HCT116 (cell line): ENCODE measurements around the gene ITGA2B. TPM values are rescaled to one million over a fixed set of nuclear protein-coding genes. Genes with fewer than 3 reads are reported as not detected.

Experiments used
- ATAC-seq: fragments of 200-7000 bp; cut with Tn5 transposase; 2 replicates; pipeline ENCODE4 v1.9.1; 2020; ENCODE audit warnings: mild to moderate bottlenecking, moderate library complexity
- BruUV-seq: library from RNA; stranded (reverse); fragments of 400-500 nt; replicated peaks from 2 replicates; lab custom pipeline; 2021; lab: Mats Ljungman, UMichigan
- CTCF ChIA-PET: fragments of 300-600 bp; sonication (Branson Sonifier 250); formaldehyde crosslinking; loops from one replicate; lab custom pipeline; 2021; ENCODE audit warnings: antibody characterized with exemption; lab: Charles Lee
- POLR2A ChIA-PET: fragments of 300-600, 350-600 bp; sonication (Branson Sonifier 250); formaldehyde crosslinking; loops from one replicate; lab custom pipeline; 2021; ENCODE audit warnings: antibody characterized with exemption; lab: Charles Lee
- RAD21 ChIA-PET, 2 experiments: fragments of 300-600 bp; sonication (Branson Sonifier 250); formaldehyde crosslinking; loops; one replicate each; lab custom pipeline; 2023; ENCODE audit warnings: low total read pairs in 2 of 2; ENCODE audit not compliant: uncharacterized antibody in 2 of 2, unreplicated experiment in 2 of 2, low non-redundant PET in 1 of 2; lab: Charles Lee
- DNase-seq: peaks from one replicate; pipeline ENCODE4 v3.0.0-alpha.2; 2010; ENCODE audit warnings: low read depth, low spot score
- H2AFZ ChIP-seq: fragments of 200-600 bp; shearing (Covaris generic), sonication (generic); 2 replicates; pipeline ENCODE4 v1.6.1; 2017; ENCODE audit warnings: low read depth, mixed run types, mixed read lengths, antibody characterized with exemption, low read length; ENCODE audit not compliant: poor library complexity, severe bottlenecking
- H3K27ac ChIP-seq: 2 replicates; pipeline ENCODE4 v1.5.1; 2012; ENCODE audit warnings: low read depth, low read length
- H3K27me3 ChIP-seq: fragments of 200-600 bp; sonication (generic); 2 replicates; pipeline ENCODE4 v1.6.1; 2016; ENCODE audit warnings: mixed run types, low read length, mixed read lengths; ENCODE audit not compliant: insufficient read depth
- H3K36me3 ChIP-seq, 2 experiments: fragments of 200-500 bp in 1 of 2; fragments of 200-600 bp in 1 of 2; sonication (Bioruptor generic) in 1 of 2; sonication (generic) in 1 of 2; 2 replicates each; pipeline versions ENCODE4 v1.5.1 to v1.6.1; 2014 to 2016; ENCODE audit warnings: low read length in 2 of 2, inconsistent platforms in 1 of 2, mixed read lengths in 1 of 2, mixed run types in 1 of 2; ENCODE audit not compliant: insufficient read depth in 2 of 2, control insufficient read depth in 1 of 2
- H3K4me1 ChIP-seq, 2 experiments: fragments of 200-600 bp in 1 of 2; sonication (generic) in 1 of 2; 2 replicates each; pipeline versions ENCODE4 v1.5.1 to v1.6.1; 2012 to 2017; ENCODE audit warnings: low read length in 2 of 2, inconsistent platforms in 1 of 2, mild to moderate bottlenecking in 1 of 2, mixed read lengths in 1 of 2, mixed run types in 1 of 2, moderate library complexity in 1 of 2; ENCODE audit not compliant: insufficient read depth in 2 of 2, control insufficient read depth in 1 of 2
- H3K4me2 ChIP-seq: fragments of 200-600 bp; sonication (generic); 2 replicates; pipeline ENCODE4 v1.6.1; 2017; ENCODE audit warnings: mixed run types, low read length, mixed read lengths
- H3K4me3 ChIP-seq, 2 experiments: fragments of 200-600 bp in 1 of 2; sonication (generic) in 1 of 2; replicated peaks in 1 of 2; 2 replicates each; pipeline ENCODE4 v1.5.1; 2011 to 2016; ENCODE audit warnings: low read length in 2 of 2, control low read depth in 1 of 2, low read depth in 1 of 2, mild to moderate bottlenecking in 1 of 2, mixed read lengths in 1 of 2, mixed run types in 1 of 2
- H3K79me2 ChIP-seq: fragments of 200-600 bp; sonication (generic); 2 replicates; pipeline ENCODE4 v1.6.1; 2017; ENCODE audit warnings: mild to moderate bottlenecking, mixed run types, low read length, moderate library complexity, mixed read lengths; ENCODE audit not compliant: insufficient read depth
- H3K9ac ChIP-seq: fragments of 200-600 bp; sonication (generic); 2 replicates; pipeline ENCODE4 v1.6.1; 2016; ENCODE audit warnings: low read length, mixed read lengths
- H3K9me2 ChIP-seq: fragments of 200-600 bp; sonication (generic), shearing (Covaris generic); 2 replicates; pipeline ENCODE4 v1.6.1; 2017; ENCODE audit warnings: mixed run types, mild to moderate bottlenecking, moderate library complexity; ENCODE audit not compliant: insufficient read depth
- H3K9me3 ChIP-seq, 2 experiments: fragments of 200-500 bp in 1 of 2; fragments of 200-600 bp in 1 of 2; sonication (Bioruptor generic) in 1 of 2; sonication (generic) in 1 of 2; 2 replicates each; pipeline ENCODE4 v1.6.1; 2014 to 2017; ENCODE audit warnings: low read length in 2 of 2, mixed read lengths in 2 of 2, inconsistent platforms in 1 of 2, low read depth in 1 of 2, mild to moderate bottlenecking in 1 of 2, mixed run types in 1 of 2, moderate library complexity in 1 of 2; ENCODE audit not compliant: control insufficient read depth in 1 of 2, insufficient read depth in 1 of 2
- H4K20me1 ChIP-seq: fragments of 200-600 bp; sonication (generic), shearing (Covaris generic); 2 replicates; pipeline ENCODE4 v1.6.1; 2017; ENCODE audit warnings: mixed run types, mild to moderate bottlenecking, moderate library complexity; ENCODE audit not compliant: insufficient read depth
- CEBPB ChIP-seq: IDR thresholded peaks from 2 replicates; pipeline ENCODE4 v1.6.1; 2012; ENCODE audit warnings: low read depth
- EGR1 ChIP-seq: IDR thresholded peaks from 2 replicates; pipeline ENCODE4 v1.6.1; 2012; ENCODE audit warnings: low read depth
- ELF1 ChIP-seq: IDR thresholded peaks from 2 replicates; pipeline ENCODE4 v1.6.1; 2012; ENCODE audit warnings: low read depth, borderline replicate concordance
- EZH2 ChIP-seq: fragments of 200-600 bp; sonication (generic); IDR thresholded peaks from 2 replicates; pipeline ENCODE4 v1.6.1; 2017; ENCODE audit warnings: antibody characterized with exemption, mixed run types
- EZH2phosphoT487 ChIP-seq: fragments of 200-600 bp; IDR thresholded peaks from 2 replicates; pipeline ENCODE4 v1.6.1; 2018; ENCODE audit warnings: antibody characterized with exemption, borderline replicate concordance
- POLR2A ChIP-seq: IDR thresholded peaks from 2 replicates; pipeline ENCODE4 v1.7.0; 2011; ENCODE audit warnings: borderline replicate concordance; ENCODE audit not compliant: insufficient read depth, insufficient read length; ENCODE audit errors: extremely low read depth
- RAD21 ChIP-seq: IDR thresholded peaks from 2 replicates; pipeline ENCODE4 v1.6.1; 2012; ENCODE audit warnings: low read depth, mild to moderate bottlenecking
- REST ChIP-seq: IDR thresholded peaks from 2 replicates; pipeline ENCODE4 v1.6.1; 2012; ENCODE audit warnings: low read depth
- SRF ChIP-seq: IDR thresholded peaks from 2 replicates; pipeline ENCODE4 v1.6.1; 2012; ENCODE audit warnings: low read depth
- YY1 ChIP-seq: IDR thresholded peaks from 2 replicates; pipeline ENCODE4 v1.6.1; 2011; ENCODE audit warnings: low read length, low read depth, moderate library complexity, mild to moderate bottlenecking; ENCODE audit not compliant: insufficient replicate concordance; ENCODE audit errors: extremely low read depth
- ZNF274 ChIP-seq: fragments of 200-500 bp; sonication (Bioruptor generic); IDR thresholded peaks from 2 replicates; pipeline ENCODE4 v1.6.1; 2014; ENCODE audit warnings: mild to moderate bottlenecking, low read depth, low read length, inconsistent platforms
- intact Hi-C: fragments of 100-400 bp; cut with micrococcal nuclease; formaldehyde crosslinking; loops from 2 replicates; pipeline ENCODE4 v1.10.0; 2022
- total RNA-seq: library from RNA; stranded (reverse); gene quantifications from one replicate; pipeline ENCODE4 v1.2.1, GENCODE V29; 2021; ENCODE audit not compliant: unreplicated experiment
- TF ChIP-seq, protein P1 (sequence below): IDR thresholded peaks from 2 replicates; pipeline ENCODE4 v1.6.1; 2011; ENCODE audit warnings: mild to moderate bottlenecking, low read length, moderate library complexity; ENCODE audit not compliant: insufficient replicate concordance; ENCODE audit errors: extremely low read depth
- TF ChIP-seq, protein P2 (sequence below): IDR thresholded peaks from 2 replicates; pipeline ENCODE4 v1.6.1; 2012

The ITGA2B gene
- total RNA-seq, 1 experiment from 2014 or later = 7.6 TPM

GRCh38 chr17:44439168-44439567 is 49.7 kb upstream of the ITGA2B start:
- Histone ChIP-seq H3K4me3 (no peak overlapping the region), H2AFZ (no peak overlapping the region), H3K9me3 (no peaks in the 10 kb centered on the region), H3K27me3 (no peaks in the 10 kb centered on the region), H3K9me2 (no peaks in the 10 kb centered on the region), H4K20me1 (peaks cover 4% of the 10 kb centered on the region; the same call in 1 of the 2 replicates), H3K4me2 (no peak overlapping the region), H3K36me3 (0 out of 4 replicates have a peak, but pooled peaks cover 2 to 11% of the 10 kb centered on the region in 2 experiments), H3K9ac (no peak overlapping the region), H3K4me1 (no peaks in the 10 kb centered on the region), H3K79me2 (peaks cover 66% of the 10 kb centered on the region), H3K27ac (no peak overlapping the region)
- intact Hi-C loops = no loop called here
- TF ChIP-seq REST (no peak), YY1 (no peak), ZNF274 (no peak), RAD21 (no peak), EGR1 (no peak), ELF1 (no peak), POLR2A (no peak), EZH2 (no peak), CEBPB (no peak), EZH2phosphoT487 (no peak), SRF (no peak)
- TF ChIP-seq, protein P1, sequence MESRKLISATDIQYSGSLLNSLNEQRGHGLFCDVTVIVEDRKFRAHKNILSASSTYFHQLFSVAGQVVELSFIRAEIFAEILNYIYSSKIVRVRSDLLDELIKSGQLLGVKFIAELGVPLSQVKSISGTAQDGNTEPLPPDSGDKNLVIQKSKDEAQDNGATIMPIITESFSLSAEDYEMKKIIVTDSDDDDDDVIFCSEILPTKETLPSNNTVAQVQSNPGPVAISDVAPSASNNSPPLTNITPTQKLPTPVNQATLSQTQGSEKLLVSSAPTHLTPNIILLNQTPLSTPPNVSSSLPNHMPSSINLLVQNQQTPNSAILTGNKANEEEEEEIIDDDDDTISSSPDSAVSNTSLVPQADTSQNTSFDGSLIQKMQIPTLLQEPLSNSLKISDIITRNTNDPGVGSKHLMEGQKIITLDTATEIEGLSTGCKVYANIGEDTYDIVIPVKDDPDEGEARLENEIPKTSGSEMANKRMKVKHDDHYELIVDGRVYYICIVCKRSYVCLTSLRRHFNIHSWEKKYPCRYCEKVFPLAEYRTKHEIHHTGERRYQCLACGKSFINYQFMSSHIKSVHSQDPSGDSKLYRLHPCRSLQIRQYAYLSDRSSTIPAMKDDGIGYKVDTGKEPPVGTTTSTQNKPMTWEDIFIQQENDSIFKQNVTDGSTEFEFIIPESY = no peak
- TF ChIP-seq, protein P2, sequence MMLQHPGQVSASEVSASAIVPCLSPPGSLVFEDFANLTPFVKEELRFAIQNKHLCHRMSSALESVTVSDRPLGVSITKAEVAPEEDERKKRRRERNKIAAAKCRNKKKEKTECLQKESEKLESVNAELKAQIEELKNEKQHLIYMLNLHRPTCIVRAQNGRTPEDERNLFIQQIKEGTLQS = no peak
- no peak for ATAC-seq
- no peak for DNase-seq
- POLR2A ChIA-PET = no interaction called here
- BruUV-seq = no TSS peak
- RAD21 ChIA-PET = no interaction called here
- CTCF ChIA-PET = no interaction called here
